ENCODE results near the gene C17orf113. TPM values are rescaled to one million over a fixed set of nuclear protein-coding genes. Genes with fewer than 3 reads are reported as not detected.

The C17orf113 gene
- total and polyA plus RNA-seq, 2 of the 4 experiments (the other 2 are of a cell fraction), result under 0.01 to 0.03 TPM

GRCh38 chr17:42041619-42042018 lies 8.8 kb downstream of the C17orf113 start:
- Histone ChIP-seq H3K36me3 (ENCODE audit: control insufficient read depth, insufficient read depth, low read length) (no peaks in the 10 kb centered on the region), H4K91ac (ENCODE audit: insufficient read depth, low read depth, low read length) (no peak overlapping the region), H4K8ac (ENCODE audit: low read depth in 2 of 2, low read length in 2 of 2) (no peak overlapping the region), H2AFZ (replicated peaks; ENCODE audit: low read length, poor library complexity) (no peak overlapping the region), H4K5ac (ENCODE audit: low read depth, low read length) (no peak overlapping the region), H3K9me3 (ENCODE audit: control insufficient read depth, insufficient read depth, low read length) (no peaks in the 10 kb centered on the region), H4K20me1 (ENCODE audit: insufficient read depth, low read length) (no peaks in the 10 kb centered on the region), H3K27ac (ENCODE audit: insufficient read depth, low read length) (no peak overlapping the region), H3K23ac (ENCODE audit: low read depth, low read length) (no peak overlapping the region), H3K4me2 (ENCODE audit: low read depth, low read length) (no peak overlapping the region), H3K56ac (ENCODE audit: extremely low read depth, insufficient read depth, low read length) (no peak overlapping the region), H2BK15ac (ENCODE audit: low read depth, low read length) (no peak overlapping the region), H3K27me3 (ENCODE audit: control insufficient read depth, insufficient read depth, low read length) (peaks cover 33% of the 10 kb centered on the region), H3K9ac (ENCODE audit: low read depth, low read length) (no peak overlapping the region), H3K4ac (ENCODE audit: low read depth, low read length) (no peak overlapping the region), H3K14ac (replicated peaks; ENCODE audit: low read depth, low read length) (no peak overlapping the region), H3K18ac (ENCODE audit: low read depth, low read length) (no peak overlapping the region), H3K4me1 (ENCODE audit: control insufficient read depth, insufficient read depth, low read length) (no peaks in the 10 kb centered on the region), H2BK5ac (ENCODE audit: low read depth, low read length, poor library complexity, severe bottlenecking) (no peak overlapping the region), H3K9me1 (ENCODE audit: insufficient read depth, low read length) (no peaks in the 10 kb centered on the region), H3K4me3 (ENCODE audit: insufficient read depth, low read depth, low read length) (no peak overlapping the region), H2BK20ac (ENCODE audit: low read depth, low read length) (no peak overlapping the region), H3K79me1 (ENCODE audit: low read depth in 1 of 2, low read length in 2 of 2) (no peaks in the 10 kb centered on the region), H2AK5ac (ENCODE audit: low read depth, low read length) (no peak overlapping the region), H2AK9ac (replicated peaks; ENCODE audit: low read depth, low read length, poor library complexity) (no peak overlapping the region), H2BK120ac (ENCODE audit: low read depth, low read length) (no peak overlapping the region)
- dilution Hi-C loops (cut with HindIII; ENCODE audit: low sequenced_read_pairs, unreplicated experiment), result no loop called here
- ChIA-PET CTCF (interaction anchor here (0.6 kb wide), 1 partner anchor 10 kb away, joined by 3 read pairs; no protein-coding TSS in a partner anchor), POLR2A (ENCODE audit: unreplicated experiment) (interaction anchor here (0.5 kb wide), 1 partner anchor 17 kb away, joined by 11 read pairs; no protein-coding TSS in a partner anchor)
- in situ Hi-C loops (cut with MboI; ENCODE audit: low sequenced_read_pairs), result no loop called here
- no peak for DNase-seq
- no TSS peak for BruUV-seq (replicated peaks)
- ATAC-seq (ENCODE audit: low read depth), result no peak
- intact Hi-C loops (cut with micrococcal nuclease), result no loop called here
- TF ChIP-seq CHD1 (IDR thresholded peaks at IDR 0.05; ENCODE audit: low read depth, low read length) (no peak), MAZ (IDR thresholded peaks at IDR 0.05; ENCODE audit: borderline replicate concordance, low read depth, low read length) (no peak), CTCF (conservative IDR thresholded peaks at IDR 0.05; ENCODE audit: low read depth, low read length) (no peak)

Measured in IMR-90 (cell line).